HepG2 (cell line): ENCODE results near the gene RNF126. TPM values are rescaled to one million over a fixed set of nuclear protein-coding genes. Genes with fewer than 3 reads are reported as not detected.

Source experiments
- ATAC-seq: fragments of 200-7000 bp; cut with Tn5 transposase; 3 replicates; pipeline ENCODE4 v1.9.1; 2020; ENCODE audit warnings: mild to moderate bottlenecking, moderate library complexity
- BruUV-seq: library from RNA; stranded (reverse); fragments of 400-500 nt; replicated peaks from 2 replicates; lab custom pipeline; 2021; lab: Mats Ljungman, UMichigan
- CTCF ChIA-PET: fragments of 300-600 bp; formaldehyde crosslinking; extraction: SDS; loops from one replicate; lab custom pipeline; 2021; ENCODE audit warnings: low total read pairs, inconsistent platforms, low intra/inter-chr PET ratio; lab: Yijun Ruan, JAX
- POLR2A ChIA-PET: fragments of 350-600 bp; sonication (Branson Sonifier 250); formaldehyde crosslinking; loops from one replicate; lab custom pipeline; 2020; ENCODE audit warnings: antibody characterized with exemption, inconsistent platforms; lab: Yijun Ruan, JAX
- DNase-seq: peaks from one replicate; pipeline ENCODE4 v3.0.0-alpha.2; 2015; ENCODE audit warnings: low spot score
- FAIRE-seq: peaks from 3 replicates; lab custom pipeline; 2011; peaks lifted over from hg19 to GRCh38; lab: Jason Lieb, UNC
- H2AFZ ChIP-seq: one replicate; pipeline ENCODE4 v1.6.1; 2011; ENCODE audit warnings: low read length, inconsistent platforms
- H3K27ac ChIP-seq: fragments of 300-600 bp; 3 replicates; pipeline ENCODE4 v1.8.0; 2011; ENCODE audit warnings: mixed run types, mild to moderate bottlenecking, mixed read lengths, low read length, inconsistent platforms; ENCODE audit not compliant: insufficient read depth; ENCODE audit errors: extremely low read length
- H3K27me3 ChIP-seq, 2 experiments: fragments of 200-600 bp in 1 of 2; 2 replicates in 1 of 2; 3 replicates in 1 of 2; pipeline versions ENCODE4 v1.6.0 to v1.8.0; 2011; ENCODE audit warnings: low read length in 2 of 2, mild to moderate bottlenecking in 2 of 2, moderate library complexity in 2 of 2, inconsistent platforms in 1 of 2; ENCODE audit not compliant: insufficient read depth in 2 of 2, control insufficient read depth in 1 of 2
- H3K36me3 ChIP-seq, 2 experiments: fragments of 200-600 bp in 1 of 2; replicated peaks in 1 of 2; 2 replicates in 1 of 2; 3 replicates in 1 of 2; pipeline versions ENCODE4 v1.5.1 to v1.8.0; 2011; ENCODE audit warnings: low read length in 2 of 2, inconsistent platforms in 1 of 2; ENCODE audit not compliant: insufficient read depth in 2 of 2, control insufficient read depth in 1 of 2
- H3K4me1 ChIP-seq: 2 replicates; pipeline ENCODE4 v1.5.1; 2012; ENCODE audit warnings: low read length, inconsistent platforms; ENCODE audit not compliant: insufficient read depth
- H3K4me2 ChIP-seq: 2 replicates; pipeline ENCODE4 v1.6.0; 2011; ENCODE audit warnings: low read depth, low read length, inconsistent platforms
- H3K4me3 ChIP-seq, 3 experiments: fragments of 200-600 bp in 1 of 3; sonication (generic), shearing (Covaris generic) in 1 of 3; replicated peaks in 1 of 3; 2 replicates each; pipeline ENCODE4 v1.5.1; 2011 to 2016; ENCODE audit warnings: low read length in 3 of 3, inconsistent platforms in 2 of 3, low read depth in 2 of 3, mild to moderate bottlenecking in 2 of 3, control low read depth in 1 of 3, mixed read lengths in 1 of 3; ENCODE audit not compliant: insufficient read depth in 1 of 3
- H3K79me2 ChIP-seq: one replicate; pipeline ENCODE4 v1.6.1; 2011; ENCODE audit warnings: low read length, inconsistent platforms; ENCODE audit not compliant: insufficient read depth
- H3K9ac ChIP-seq: 2 replicates; pipeline ENCODE4 v1.6.0; 2011; ENCODE audit warnings: mild to moderate bottlenecking, low read depth, low read length, inconsistent platforms; ENCODE audit not compliant: insufficient read depth
- H3K9me3 ChIP-seq: 2 replicates; pipeline ENCODE4 v1.5.1; 2012; ENCODE audit warnings: mild to moderate bottlenecking, low read length
- H4K20me1 ChIP-seq: 2 replicates; pipeline ENCODE4 v1.6.0; 2011; ENCODE audit warnings: inconsistent platforms, mild to moderate bottlenecking, low read length, moderate library complexity; ENCODE audit not compliant: insufficient read depth
- ARID4A ChIP-seq: sonication (generic); formaldehyde crosslinking; IDR thresholded peaks from 2 replicates; pipeline ENCODE4 v1.5.0; 2020; ENCODE audit warnings: mild to moderate bottlenecking, missing genetic modification reagents, borderline replicate concordance
- DNMT3B ChIP-seq: conservative IDR thresholded peaks from 2 replicates; pipeline ENCODE4 v1.6.1; 2016; ENCODE audit warnings: missing biosample characterization, control low read depth
- ETS1 ChIP-seq: sonication (generic); formaldehyde crosslinking; IDR thresholded peaks from 2 replicates; pipeline ENCODE4 v1.4.0; 2020; ENCODE audit warnings: missing genetic modification reagents
- HNF1B ChIP-seq: sonication (generic); formaldehyde crosslinking; IDR thresholded peaks from 2 replicates; pipeline ENCODE4 v1.5.1; 2020; ENCODE audit warnings: mild to moderate bottlenecking, moderate library complexity, missing genetic modification reagents
- NFATC3 ChIP-seq: sonication (generic); formaldehyde crosslinking; IDR thresholded peaks from 2 replicates; pipeline ENCODE4 v1.5.1; 2020; ENCODE audit warnings: mild to moderate bottlenecking, missing genetic modification reagents
- NFIC ChIP-seq: IDR thresholded peaks from 2 replicates; pipeline ENCODE4 v1.6.1; 2012; ENCODE audit warnings: mild to moderate bottlenecking, low read length, inconsistent platforms
- PRDM10 ChIP-seq: sonication (generic); formaldehyde crosslinking; IDR thresholded peaks from 2 replicates; pipeline ENCODE4 v1.4.0; 2020; ENCODE audit warnings: low read depth, missing genetic modification reagents
- SETDB1 ChIP-seq: sonication (generic); formaldehyde crosslinking; IDR thresholded peaks from 2 replicates; pipeline ENCODE4 v1.5.1; 2020; ENCODE audit warnings: missing genetic modification reagents, mild to moderate bottlenecking, borderline replicate concordance
- SRF ChIP-seq: IDR thresholded peaks from 2 replicates; pipeline ENCODE4 v1.6.1; 2011; ENCODE audit warnings: mild to moderate bottlenecking, low read depth, low read length, moderate library complexity
- ZNF3 ChIP-seq: IDR thresholded peaks from 2 replicates; pipeline ENCODE4 v1.7.0; 2017; ENCODE audit warnings: inconsistent platforms
- ZNF446 ChIP-seq: sonication (generic); formaldehyde crosslinking; IDR thresholded peaks from 2 replicates; pipeline ENCODE4 v1.5.0; 2020; ENCODE audit warnings: mild to moderate bottlenecking, missing genetic modification reagents
- ZNF597 ChIP-seq: sonication (generic); formaldehyde crosslinking; IDR thresholded peaks from 2 replicates; pipeline ENCODE4 v1.5.0; 2020; ENCODE audit warnings: missing genetic modification reagents
- WGBS: methylation state at CpG from one replicate; pipeline ENCODE4 v1.1.6; 2017; ENCODE audit warnings: low lambda C conversion rate; 5-methylcytosine and 5-hydroxymethylcytosine counted together
- in situ Hi-C: cut with HindIII; loops from 2 replicates; pipeline ENCODE4 v1.10.0; 2017; ENCODE audit warnings: low pct_unique_long_range_greater_than_20kb; ENCODE audit not compliant: extremely low pct_ligation_motif_present
- intact Hi-C: fragments of 100-400 bp; cut with micrococcal nuclease; formaldehyde crosslinking; loops from one replicate; pipeline ENCODE4 v1.10.0; 2022; ENCODE audit not compliant: unreplicated experiment
- polyA plus RNA-seq, 8 experiments: library from polyadenylated mRNA; depleted of rRNA in 3 of 8; stranded (reverse) in 7 of 8; unstranded in 1 of 8; fragments of >200 nt; fragmentation: Illumina TruSeq in 4 of 8; extraction: Trizol in 4 of 8; gene quantifications; 2 replicates each; pipeline versions ENCODE4 v1.2.1 to v1.2.3, GENCODE V29; 2011 to 2016; ENCODE audit warnings: low read depth in 4 of 8, missing spikeins in 1 of 8, mixed read lengths in 1 of 8; ENCODE audit not compliant: insufficient read depth in 1 of 8
- total RNA-seq, 5 experiments: library from RNA; depleted of rRNA; stranded (reverse); fragments of >200 nt; fragmentation: Illumina TruSeq; extraction: Trizol; gene quantifications; 2 replicates each; pipeline ENCODE4 v1.2.3, GENCODE V29; 2016; ENCODE audit warnings: low read depth in 1 of 5

The RNF126 gene
- total and polyA plus RNA-seq, 2 of the 13 experiments (the other 11 are each of a cell fraction or from before 2014, with no cell fraction given): 23.2 to 34.0 TPM

GRCh38 chr19:620166-620862, 42.7 kb downstream of the RNF126 start:
- Histone ChIP-seq H3K4me1 (no peaks in the 10 kb centered on the region), H3K27ac (no peak overlapping the region), H3K9ac (no peak overlapping the region), H3K27me3 (no peaks in the 10 kb centered on the region), H3K4me3 (no peak overlapping the region), H3K9me3 (no peaks in the 10 kb centered on the region), H3K36me3 (peaks cover 10 to 33% of the 10 kb centered on the region in 2 experiments), H2AFZ (no peak overlapping the region), H4K20me1 (no peaks in the 10 kb centered on the region), H3K79me2 (no peaks in the 10 kb centered on the region), H3K4me2 (no peak overlapping the region)
- no peak for ATAC-seq
- POLR2A ChIA-PET: interaction anchor here (0.6 kb wide), 1 partner anchor 64 kb away, joined by 3 read pairs; no protein-coding TSS in a partner anchor
- DNase-seq: no peak
- CTCF ChIA-PET: no interaction called here
- no peak for FAIRE-seq
- no TSS peak for BruUV-seq
- in situ Hi-C loops (no loop called here), intact Hi-C loops (no loop called here)
- 97% methylated on average over 48 of the region's 51 CpGs for WGBS
- no peak for TF ChIP-seq HNF1B
- no peak for TF ChIP-seq PRDM10 (CRISPR knock-in tag)
- no peak for TF ChIP-seq ARID4A (CRISPR knock-in tag)
- no peak for TF ChIP-seq ETS1 (CRISPR knock-in tag)
- no peak for TF ChIP-seq DNMT3B
- no peak for TF ChIP-seq NFATC3
- no peak for TF ChIP-seq SETDB1 (CRISPR knock-in tag)
- no peak for TF ChIP-seq ZNF597 (CRISPR knock-in tag)
- TF ChIP-seq SRF: no peak
- TF ChIP-seq ZNF446 (CRISPR knock-in tag): no peak
- no peak for TF ChIP-seq NFIC
- no peak for TF ChIP-seq ZNF3 (CRISPR knock-in tag)
